DMS53 treated with DMSO at 0.1 percent for 48 hours (cell line): ENCODE measurements around the gene FAM120AOS.

ENCODE experiments used
- DNase-seq: peaks from one replicate; lab custom pipeline; 2025; ENCODE audit not compliant: unreplicated experiment; lab: John Stamatoyannopoulos, UW

The FAM120AOS gene

GRCh38 chr9:93453047-93453914 lies at the start of gene FAM120AOS:
Gene FAM120AOS (minus strand): TSS chr9:93453581. CDS start chr9:93452709, 872 bp downstream.
- peak; percentile 79 for DNase-seq

DNA sequence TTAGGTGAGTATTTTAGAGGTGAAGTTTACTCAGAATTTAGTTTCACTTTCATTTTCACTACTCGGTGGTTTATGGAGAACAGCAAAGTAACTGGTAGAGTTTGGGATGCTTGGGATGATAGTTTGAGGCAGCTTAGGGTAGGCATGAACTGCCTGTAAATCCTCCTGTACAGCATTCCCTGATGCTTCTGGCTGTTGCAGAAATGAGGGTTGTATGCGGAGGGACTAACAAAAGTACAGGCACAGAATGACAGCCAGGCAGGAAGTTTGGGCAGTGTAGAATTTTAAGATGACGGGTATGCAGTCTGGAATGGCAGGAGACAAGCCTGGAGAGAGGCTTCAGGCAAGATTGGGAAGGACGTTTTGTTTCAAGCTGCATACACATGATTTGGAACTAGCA lies 48.0 kb upstream of the FAM120AOS start:
- DNase-seq, result no peak

- no peak for DNase-seq
Measured at GRCh38 chr9:93500571-93501298, 47.4 kb upstream of the FAM120AOS start.

DNA sequence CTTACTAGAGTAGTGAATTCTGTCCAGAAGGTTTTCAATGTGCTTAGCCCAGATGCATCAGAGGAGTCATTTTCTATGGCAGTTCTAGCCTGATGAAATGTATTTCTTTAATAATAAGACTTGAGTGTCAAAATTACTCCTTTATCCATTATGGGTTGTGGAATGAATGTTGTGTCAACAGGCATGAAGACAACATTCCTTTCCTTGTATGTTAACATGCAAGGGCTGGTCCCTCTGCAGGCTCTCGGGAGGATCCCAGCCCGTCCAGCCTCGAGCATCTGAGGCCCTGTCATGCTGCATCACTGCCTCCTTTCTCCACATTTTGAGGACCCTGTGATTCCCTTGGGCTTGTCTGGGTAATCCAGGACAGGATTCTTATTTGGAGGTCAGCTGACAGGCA lies 42.9 kb upstream of the FAM120AOS start:
- DNase-seq, result no peak

GRCh38 chr9:93493949-93494348 lies 40.6 kb upstream of the FAM120AOS start:
- DNase-seq, result no peak

DNA sequence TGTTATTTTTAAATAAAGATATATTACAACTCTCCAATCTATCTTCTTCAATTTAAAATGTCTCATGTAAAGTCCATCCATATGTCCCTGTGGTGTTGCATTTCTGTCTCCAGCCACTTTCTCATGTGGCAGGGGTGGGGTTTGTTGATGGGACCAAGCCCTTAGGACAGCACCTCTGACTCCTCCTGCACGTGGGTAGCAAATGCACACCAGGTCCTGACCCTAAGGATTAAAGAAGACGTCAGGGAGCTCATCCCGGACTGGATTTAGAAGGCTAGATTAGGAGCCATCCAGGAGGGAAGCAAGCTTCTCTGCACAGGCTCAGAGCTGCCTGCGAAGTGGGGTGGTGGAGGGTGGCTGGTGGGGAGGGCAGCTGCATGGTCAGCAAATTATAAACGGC lies 38.9 kb upstream of the FAM120AOS start:
- DNase-seq, result no peak

- no peak for DNase-seq
Measured at GRCh38 chr9:93491593-93492232, 38.3 kb upstream of the FAM120AOS start.

GRCh38 chr9:93488244-93488643 lies 34.9 kb upstream of the FAM120AOS start:
- DNase-seq, result no peak

DNA sequence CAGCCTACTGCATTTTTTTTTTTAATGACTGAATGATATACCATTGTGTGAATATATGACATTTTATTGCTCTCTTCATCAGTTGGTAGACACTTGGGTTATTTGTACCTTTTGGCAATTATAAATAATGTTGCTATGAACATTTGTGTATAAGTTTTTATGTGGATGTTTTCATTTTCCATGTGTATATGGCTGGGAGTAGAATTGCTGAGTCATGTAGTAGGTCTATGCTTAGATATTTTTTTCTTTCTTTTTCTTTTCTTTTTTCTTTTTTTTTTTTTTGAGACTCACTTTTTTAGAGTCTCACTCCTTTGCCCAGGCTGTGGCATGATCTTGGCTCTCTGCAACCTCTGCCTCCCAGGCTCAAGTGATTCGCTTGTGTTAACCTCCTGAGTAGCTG lies 32.9 kb upstream of the FAM120AOS start:
- DNase-seq, result no peak

GRCh38 chr9:93483497-93483896 lies 30.1 kb upstream of the FAM120AOS start:
- DNase-seq, result no peak

- no peak for DNase-seq
Measured at GRCh38 chr9:93480728-93481324, 27.4 kb upstream of the FAM120AOS start.

DNA sequence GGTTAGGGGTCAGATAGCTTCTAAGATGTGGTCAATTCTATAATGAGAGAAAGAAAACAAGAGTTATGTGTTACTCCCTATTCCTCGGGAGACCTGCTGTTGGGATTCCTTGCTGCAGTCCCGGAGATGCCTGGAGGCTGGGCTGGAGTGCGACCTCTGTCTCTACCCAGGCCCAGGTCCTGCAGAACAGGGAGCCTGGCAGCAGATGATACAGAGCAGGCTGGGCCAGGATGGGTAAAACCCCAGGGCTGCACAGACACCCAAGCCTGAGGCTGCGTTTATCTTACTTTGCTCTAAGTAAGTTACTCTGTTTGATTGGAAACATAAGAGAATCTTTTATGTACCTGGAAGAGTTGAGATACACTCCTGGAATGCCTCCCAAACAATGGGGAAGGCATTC lies 26.9 kb upstream of the FAM120AOS start:
- no peak for DNase-seq

GRCh38 chr9:93479726-93480125 lies 26.3 kb upstream of the FAM120AOS start:
- no peak for DNase-seq

- no peak for DNase-seq
Measured at GRCh38 chr9:93477397-93477796, 24.0 kb upstream of the FAM120AOS start.

DNA sequence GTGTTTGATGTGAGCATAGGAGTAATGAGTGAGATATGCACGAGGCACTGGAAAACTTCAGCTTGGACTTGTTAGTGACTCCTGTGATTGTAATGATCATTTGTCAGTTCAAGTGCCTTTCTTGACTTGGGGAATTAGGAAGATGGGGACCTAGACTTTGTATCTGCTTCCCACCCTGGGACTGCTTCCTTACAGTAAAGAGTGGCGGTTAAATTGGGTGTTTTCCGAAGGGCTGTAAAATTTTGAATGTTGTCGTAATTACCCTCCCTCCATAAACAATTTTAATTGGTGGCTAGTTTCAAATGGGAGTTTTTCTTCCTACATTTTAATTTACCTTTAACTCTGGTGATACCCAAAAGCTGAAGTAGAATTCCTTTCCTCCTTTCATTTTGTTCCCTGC lies 23.5 kb upstream of the FAM120AOS start:
- DNase-seq, result no peak

DNA sequence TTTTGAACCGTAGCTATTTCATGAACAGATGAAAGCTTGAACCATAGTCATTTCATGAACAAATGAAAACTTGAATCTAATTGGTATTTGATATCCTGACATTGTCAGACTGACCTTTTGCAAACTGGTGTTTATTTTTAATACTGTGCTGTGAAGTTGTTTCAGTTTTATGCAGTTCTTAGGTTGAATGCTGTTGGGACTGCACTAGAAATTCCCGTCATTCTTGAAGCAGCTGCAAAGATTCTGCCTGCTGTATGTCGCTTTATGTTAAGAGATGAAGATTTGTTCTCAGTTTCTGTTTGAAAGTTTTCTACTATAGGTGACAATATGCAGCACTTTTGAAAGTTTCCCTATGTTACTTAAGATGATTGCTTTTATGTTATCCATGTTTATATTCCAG lies 22.5 kb upstream of the FAM120AOS start:
- no peak for DNase-seq

GRCh38 chr9:93475108-93475507 lies 21.7 kb upstream of the FAM120AOS start:
- DNase-seq, result no peak

DNA sequence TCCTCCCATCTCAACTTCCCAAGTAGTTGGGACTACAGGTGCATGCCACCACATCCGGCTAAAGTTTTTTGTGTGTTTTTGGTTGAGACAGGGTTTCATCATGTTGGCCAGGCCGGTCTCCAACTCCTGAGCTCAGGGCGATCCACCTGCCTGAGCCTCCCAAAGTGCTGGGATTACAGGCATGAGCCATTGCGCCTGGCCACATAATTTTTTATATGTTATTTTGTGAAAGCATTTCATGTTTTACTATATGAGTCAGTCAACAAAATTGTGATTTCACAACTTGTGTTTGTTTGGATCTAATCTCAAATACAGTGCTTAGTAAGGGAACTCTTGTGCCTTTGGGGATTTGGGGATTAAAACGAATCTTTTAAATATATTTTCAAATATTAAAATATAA lies 20.0 kb upstream of the FAM120AOS start:
- no peak for DNase-seq

DNA sequence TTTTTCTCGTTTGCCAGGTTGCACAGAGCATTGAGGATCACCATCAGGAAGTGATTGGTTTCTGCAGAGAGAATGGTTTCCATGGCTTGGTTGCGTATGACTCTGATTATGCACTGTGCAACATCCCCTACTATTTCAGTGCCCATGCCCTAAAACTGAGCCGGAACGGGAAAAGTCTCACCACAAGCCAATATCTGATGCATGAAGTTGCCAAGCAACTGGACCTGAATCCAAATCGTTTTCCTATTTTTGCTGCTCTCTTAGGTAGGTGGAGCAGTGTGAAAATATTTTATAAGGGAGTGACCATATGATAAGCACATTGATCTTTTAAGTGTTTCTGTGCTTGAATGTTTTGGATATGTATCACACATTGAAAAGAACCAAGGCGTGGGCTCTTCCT lies 17.7 kb upstream of the FAM120AOS start:
- no peak for DNase-seq

- DNase-seq, result no peak
Measured at GRCh38 chr9:93470391-93470790, 17.0 kb upstream of the FAM120AOS start.

- no peak for DNase-seq
Measured at GRCh38 chr9:93468763-93469456, 15.5 kb upstream of the FAM120AOS start.
